HepG2 (cell line): ENCODE measurements around the gene C2orf74. TPM values are rescaled to one million over a fixed set of nuclear protein-coding genes. Genes with fewer than 3 reads are reported as not detected.

Experiments
- BHLHE40 ChIP-seq: IDR thresholded peaks from 2 replicates; pipeline ENCODE4 v1.6.1; 2011; ENCODE audit warnings: low read length, improper control_type of control experiment
- CCDC6 ChIP-seq: sonication (generic); formaldehyde crosslinking; IDR thresholded peaks from 2 replicates; pipeline ENCODE4 v1.8.1; 2022; ENCODE audit warnings: mild to moderate bottlenecking, missing genetic modification reagents, moderate library complexity
- FOXA1 ChIP-seq, 2 experiments: fragments of 450-650 bp in 1 of 2; sonication (generic) in 1 of 2; formaldehyde crosslinking in 1 of 2; IDR thresholded peaks; 2 replicates each; pipeline versions ENCODE4 v1.4.0 to v1.6.1; 2016 to 2020; ENCODE audit warnings: missing genetic modification reagents in 1 of 2
- GATAD2A ChIP-seq: IDR thresholded peaks from 2 replicates; pipeline ENCODE4 v1.6.1; 2016
- KLF16 ChIP-seq, 2 experiments: sonication (generic) in 1 of 2; formaldehyde crosslinking in 1 of 2; IDR thresholded peaks; 2 replicates each; pipeline versions ENCODE4 v1.6.1 to v1.8.0; 2016 to 2023; ENCODE audit warnings: missing genetic modification reagents in 2 of 2, missing compliant biosample characterization in 1 of 2
- RAD51 ChIP-seq: fragments of 450-650 bp; IDR thresholded peaks from 2 replicates; pipeline ENCODE4 v1.6.1; 2016; ENCODE audit warnings: borderline replicate concordance
- RXRA ChIP-seq: sonication (generic); formaldehyde crosslinking; IDR thresholded peaks from 2 replicates; pipeline ENCODE4 v1.5.1; 2020; ENCODE audit warnings: missing genetic modification reagents
- SAP130 ChIP-seq: IDR thresholded peaks from 2 replicates; pipeline ENCODE4 v1.6.1; 2016; ENCODE audit warnings: low read depth
- ZBED4 ChIP-seq: sonication (generic); formaldehyde crosslinking; IDR thresholded peaks from 2 replicates; pipeline ENCODE4 v1.4.0; 2020; ENCODE audit warnings: missing genetic modification reagents, borderline replicate concordance
- ZBTB39 ChIP-seq: sonication (generic); formaldehyde crosslinking; IDR thresholded peaks from 2 replicates; pipeline ENCODE4 v1.5.0; 2020; ENCODE audit warnings: missing genetic modification reagents
- ZNF230 ChIP-seq: sonication (generic); formaldehyde crosslinking; IDR thresholded peaks from 2 replicates; pipeline ENCODE4 v1.4.0; 2020; ENCODE audit warnings: mild to moderate bottlenecking, missing genetic modification reagents
- ZNF407 ChIP-seq: sonication (generic); formaldehyde crosslinking; IDR thresholded peaks from one replicate; pipeline ENCODE4 v1.5.1; 2020; ENCODE audit warnings: mild to moderate bottlenecking, missing genetic modification reagents; ENCODE audit errors: not compliant biosample characterization
- ZNF777 ChIP-seq: sonication (generic); formaldehyde crosslinking; IDR thresholded peaks from 2 replicates; pipeline ENCODE4 v1.4.0; 2020; ENCODE audit warnings: missing genetic modification reagents
- ZSCAN29 ChIP-seq: sonication (generic); formaldehyde crosslinking; conservative IDR thresholded peaks from 2 replicates; pipeline ENCODE4 v1.4.0; 2020; ENCODE audit warnings: mild to moderate bottlenecking, missing genetic modification reagents
- polyA plus RNA-seq, 8 experiments: library from polyadenylated mRNA; depleted of rRNA in 3 of 8; stranded (reverse) in 7 of 8; unstranded in 1 of 8; fragments of >200 nt; fragmentation: Illumina TruSeq in 4 of 8; extraction: Trizol in 4 of 8; gene quantifications; 2 replicates each; pipeline versions ENCODE4 v1.2.1 to v1.2.3, GENCODE V29; 2011 to 2016; ENCODE audit warnings: low read depth in 4 of 8, missing spikeins in 1 of 8, mixed read lengths in 1 of 8; ENCODE audit not compliant: insufficient read depth in 1 of 8
- total RNA-seq, 5 experiments: library from RNA; depleted of rRNA; stranded (reverse); fragments of >200 nt; fragmentation: Illumina TruSeq; extraction: Trizol; gene quantifications; 2 replicates each; pipeline ENCODE4 v1.2.3, GENCODE V29; 2016; ENCODE audit warnings: low read depth in 1 of 5

C2orf74 gene
- total and polyA plus RNA-seq, 2 of the 13 experiments (the other 11 are each of a cell fraction or from before 2014, with no cell fraction given): 10.6 to 13.8 TPM

- TF ChIP-seq SAP130 (CRISPR knock-in tag) (peak; percentile 87), ZNF777 (CRISPR knock-in tag) (peak; percentile 75), BHLHE40 (0 out of 2 replicates have a peak, but pooled peaks have one; percentile 4), GATAD2A (CRISPR knock-in tag) (no peak), ZBED4 (peak; percentile 20; the same call in 1 of the 2 replicates), RXRA (CRISPR knock-in tag) (peak; percentile 24; the same call in 1 of the 2 replicates), ZBTB39 (CRISPR knock-in tag) (no peak), KLF16 (CRISPR knock-in tag; IDR thresholded peaks at IDR 0.05) (peak in 1 of 2 experiments; percentile 73; a peak in 2 of 4 replicates), FOXA1 (IDR thresholded peaks at IDR 0.05) (no peak), FOXA1 (CRISPR knock-in tag; IDR thresholded peaks at IDR 0.05) (peak; percentile 43; the same call in 1 of the 2 replicates), ZNF407 (CRISPR knock-in tag) (peak; percentile 62), CCDC6 (CRISPR knock-in tag) (no peak), RAD51 (no peak), ZSCAN29 (CRISPR knock-in tag) (no peak), ZNF230 (CRISPR knock-in tag) (no peak)
Measured at GRCh38 chr2:61144697-61145268, 17.2 kb upstream of the C2orf74 start (continued).
